ENCODE results near the gene OSR1. TPM values are rescaled to one million over a fixed set of nuclear protein-coding genes. Genes with fewer than 3 reads are reported as not detected.

OSR1 gene
- total RNA-seq, 2 experiments from 2014 or later: not detected

DNA sequence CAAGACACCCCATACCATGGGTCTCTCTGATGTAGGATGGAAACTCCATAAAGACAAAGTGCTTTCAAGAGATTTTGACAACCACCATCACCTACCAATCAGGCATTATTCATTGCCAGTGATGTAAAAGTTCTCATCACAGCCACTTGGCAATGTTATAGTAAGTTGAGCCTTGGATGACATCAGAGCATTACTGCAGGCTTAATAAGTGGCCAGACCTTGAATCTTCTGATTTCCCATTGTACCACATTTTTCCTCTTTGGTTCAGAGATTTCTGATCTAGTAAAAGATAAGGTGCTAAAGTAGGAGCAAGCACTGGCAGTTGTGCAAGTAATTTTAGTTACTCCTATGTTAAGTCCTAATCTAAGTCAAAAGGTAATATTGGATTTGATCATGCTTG is 36.5 kb downstream of the OSR1 start:
- intact Hi-C loops (cut with micrococcal nuclease; ENCODE audit: unreplicated experiment): no loop called here
- Histone ChIP-seq H3K9me2 (ENCODE audit: insufficient read depth, low read length) (no peaks in the 10 kb centered on the region), H3K4me3 (ENCODE audit: low read depth, low read length, poor library complexity, severe bottlenecking) (no peak overlapping the region), H2AFZ (ENCODE audit: low read length) (no peak overlapping the region), H3K36me3 (ENCODE audit: insufficient read depth, low read length) (no peaks in the 10 kb centered on the region), H3K27ac (ENCODE audit: low read depth, low read length, poor library complexity, severe bottlenecking) (no peak overlapping the region), H3K9me3 (ENCODE audit: low read length) (no peaks in the 10 kb centered on the region), H3K4me1 (ENCODE audit: insufficient read depth, low read length, poor library complexity, severe bottlenecking) (no peaks in the 10 kb centered on the region), H3K4me2 (ENCODE audit: low read length) (no peak overlapping the region), H4K20me1 (ENCODE audit: insufficient read depth, low read length) (no peaks in the 10 kb centered on the region), H3K79me2 (ENCODE audit: insufficient read depth, low read depth, low read length) (no peaks in the 10 kb centered on the region)
- ChIA-PET POLR2A (no interaction called here), CTCF (ENCODE audit: unreplicated experiment) (no interaction called here)
- BruUV-seq (replicated peaks): no TSS peak
- no peak for DNase-seq (ENCODE audit: low spot score)
- no peak for TF ChIP-seq EZH2phosphoT487 (IDR thresholded peaks at IDR 0.05; ENCODE audit: borderline replicate concordance, low read depth, low read length)
- TF ChIP-seq, protein P1, sequence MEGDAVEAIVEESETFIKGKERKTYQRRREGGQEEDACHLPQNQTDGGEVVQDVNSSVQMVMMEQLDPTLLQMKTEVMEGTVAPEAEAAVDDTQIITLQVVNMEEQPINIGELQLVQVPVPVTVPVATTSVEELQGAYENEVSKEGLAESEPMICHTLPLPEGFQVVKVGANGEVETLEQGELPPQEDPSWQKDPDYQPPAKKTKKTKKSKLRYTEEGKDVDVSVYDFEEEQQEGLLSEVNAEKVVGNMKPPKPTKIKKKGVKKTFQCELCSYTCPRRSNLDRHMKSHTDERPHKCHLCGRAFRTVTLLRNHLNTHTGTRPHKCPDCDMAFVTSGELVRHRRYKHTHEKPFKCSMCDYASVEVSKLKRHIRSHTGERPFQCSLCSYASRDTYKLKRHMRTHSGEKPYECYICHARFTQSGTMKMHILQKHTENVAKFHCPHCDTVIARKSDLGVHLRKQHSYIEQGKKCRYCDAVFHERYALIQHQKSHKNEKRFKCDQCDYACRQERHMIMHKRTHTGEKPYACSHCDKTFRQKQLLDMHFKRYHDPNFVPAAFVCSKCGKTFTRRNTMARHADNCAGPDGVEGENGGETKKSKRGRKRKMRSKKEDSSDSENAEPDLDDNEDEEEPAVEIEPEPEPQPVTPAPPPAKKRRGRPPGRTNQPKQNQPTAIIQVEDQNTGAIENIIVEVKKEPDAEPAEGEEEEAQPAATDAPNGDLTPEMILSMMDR (conservative IDR thresholded peaks at IDR 0.05; ENCODE audit: low read length): no peak

DNA sequence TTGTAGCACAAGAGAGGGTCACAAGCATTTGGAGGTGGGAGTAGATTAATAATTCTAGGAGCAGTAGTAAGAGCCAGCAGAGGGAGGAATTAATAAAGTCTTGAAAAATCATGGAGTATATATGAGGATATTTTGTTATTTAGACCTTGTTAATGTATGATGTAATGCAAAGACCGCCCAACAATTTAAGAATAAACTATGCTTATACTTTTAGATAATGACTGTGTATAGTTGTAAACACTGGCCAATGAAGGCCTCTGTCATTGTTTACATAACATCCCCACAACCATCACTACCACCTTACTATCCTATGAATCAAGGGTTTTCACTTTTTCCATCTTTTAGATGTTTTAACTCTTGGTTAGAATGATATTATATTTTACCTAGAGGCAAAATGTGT is 37.6 kb downstream of the OSR1 start:
- Histone ChIP-seq H3K27ac (ENCODE audit: low read depth, low read length, poor library complexity, severe bottlenecking) (no peak overlapping the region), H3K4me3 (ENCODE audit: low read depth, low read length, poor library complexity, severe bottlenecking) (no peak overlapping the region), H3K79me2 (ENCODE audit: insufficient read depth, low read depth, low read length) (no peaks in the 10 kb centered on the region), H3K36me3 (ENCODE audit: insufficient read depth, low read length) (no peaks in the 10 kb centered on the region), H3K4me1 (ENCODE audit: insufficient read depth, low read length, poor library complexity, severe bottlenecking) (no peaks in the 10 kb centered on the region), H3K9me3 (ENCODE audit: low read length) (no peaks in the 10 kb centered on the region), H2AFZ (ENCODE audit: low read length) (no peak overlapping the region), H3K9me2 (ENCODE audit: insufficient read depth, low read length) (no peaks in the 10 kb centered on the region), H4K20me1 (ENCODE audit: insufficient read depth, low read length) (no peaks in the 10 kb centered on the region), H3K4me2 (ENCODE audit: low read length) (no peak overlapping the region)
- POLR2A ChIA-PET: no interaction called here
- intact Hi-C loops (cut with micrococcal nuclease; ENCODE audit: unreplicated experiment): no loop called here
- no TSS peak for BruUV-seq (replicated peaks)
- no peak for DNase-seq (ENCODE audit: low spot score)
- no peak for TF ChIP-seq EZH2phosphoT487 (IDR thresholded peaks at IDR 0.05; ENCODE audit: borderline replicate concordance, low read depth, low read length)
- TF ChIP-seq, protein P1 (conservative IDR thresholded peaks at IDR 0.05; ENCODE audit: low read length): no peak
- CTCF ChIA-PET (ENCODE audit: unreplicated experiment): no interaction called here

DNA sequence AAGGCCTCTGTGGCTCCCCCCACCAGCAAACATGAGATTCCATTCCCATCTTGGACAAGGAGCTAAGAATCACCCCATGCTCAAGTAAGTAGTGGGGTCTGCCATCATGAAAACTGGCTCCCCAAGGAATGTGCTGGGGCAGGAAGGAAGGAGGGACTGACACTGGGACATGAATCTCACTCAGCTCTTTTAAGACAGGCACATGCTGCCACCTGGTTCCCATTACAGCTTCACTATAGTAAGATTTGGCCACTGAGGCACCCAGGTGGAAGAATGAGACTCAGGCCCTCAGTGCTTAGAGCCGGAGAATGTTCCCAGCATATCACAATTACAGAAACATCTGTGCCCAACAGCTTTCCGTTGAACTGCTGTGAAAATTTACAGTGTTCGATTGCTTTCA is 38.7 kb downstream of the OSR1 start:
- CTCF ChIA-PET (ENCODE audit: unreplicated experiment): no interaction called here
- DNase-seq (ENCODE audit: low spot score): no peak
- BruUV-seq (replicated peaks): no TSS peak
- TF ChIP-seq, protein P1 (conservative IDR thresholded peaks at IDR 0.05; ENCODE audit: low read length): no peak
- TF ChIP-seq EZH2phosphoT487 (IDR thresholded peaks at IDR 0.05; ENCODE audit: borderline replicate concordance, low read depth, low read length): no peak
- Histone ChIP-seq H4K20me1 (ENCODE audit: insufficient read depth, low read length) (no peaks in the 10 kb centered on the region), H3K9me3 (ENCODE audit: low read length) (no peaks in the 10 kb centered on the region), H3K9me2 (ENCODE audit: insufficient read depth, low read length) (no peaks in the 10 kb centered on the region), H3K36me3 (ENCODE audit: insufficient read depth, low read length) (no peaks in the 10 kb centered on the region), H3K4me2 (ENCODE audit: low read length) (no peak overlapping the region), H3K4me1 (ENCODE audit: insufficient read depth, low read length, poor library complexity, severe bottlenecking) (no peaks in the 10 kb centered on the region), H2AFZ (ENCODE audit: low read length) (no peak overlapping the region), H3K4me3 (ENCODE audit: low read depth, low read length, poor library complexity, severe bottlenecking) (no peak overlapping the region), H3K79me2 (ENCODE audit: insufficient read depth, low read depth, low read length) (no peaks in the 10 kb centered on the region), H3K27ac (ENCODE audit: low read depth, low read length, poor library complexity, severe bottlenecking) (no peak overlapping the region)
- intact Hi-C loops (cut with micrococcal nuclease; ENCODE audit: unreplicated experiment): no loop called here
- POLR2A ChIA-PET: no interaction called here
